Psoas muscle (tissue), 8 donors: ENCODE results near the gene TMTC2. TPM values are rescaled to one million over a fixed set of nuclear protein-coding genes. Genes with fewer than 3 reads are reported as not detected.

Experiments
- ATAC-seq, 4 donors: fragments of 200-7000 bp; cut with Tn5 transposase; one replicate each; pipeline ENCODE4 v1.9.1; 2020; ENCODE audit warnings: moderate library complexity in 3 of 4, mild to moderate bottlenecking in 2 of 4
- DNase-seq, 2 donors: peaks; one replicate each; pipeline ENCODE4 v3.0.0-alpha.2; 2020
- H3K27ac ChIP-seq: fragments of 200-600 bp; one replicate; pipeline ENCODE4 v1.8.0; 2022
- H3K27me3 ChIP-seq, 3 donors: fragments of 200-600 bp in 1 of 3; one replicate each; pipeline versions ENCODE4 v1.6.1 to v1.8.0; 2013 to 2022; ENCODE audit warnings: low read length in 2 of 3, mild to moderate bottlenecking in 2 of 3, moderate library complexity in 1 of 3; ENCODE audit not compliant: insufficient read depth in 3 of 3
- H3K36me3 ChIP-seq, 2 donors: fragments of 200-600 bp in 1 of 2; one replicate each; pipeline versions ENCODE4 v1.6.1 to v1.8.0; 2013 to 2022; ENCODE audit warnings: low read depth in 1 of 2, mild to moderate bottlenecking in 1 of 2, moderate library complexity in 1 of 2; ENCODE audit not compliant: insufficient read depth in 1 of 2
- H3K4me1 ChIP-seq: fragments of 200-600 bp; one replicate; pipeline ENCODE4 v1.8.0; 2022
- H3K4me3 ChIP-seq: fragments of 200-600 bp; one replicate; pipeline ENCODE4 v1.8.0; 2022; ENCODE audit warnings: mild to moderate bottlenecking
- H3K9me3 ChIP-seq: fragments of 200-600 bp; one replicate; pipeline ENCODE4 v1.8.0; 2022
- CTCF ChIP-seq: fragments of 200-600 bp; IDR thresholded peaks from one replicate; pipeline ENCODE4 v1.8.0; 2022; ENCODE audit warnings: antibody characterized with exemption
- WGBS, 3 donors: extraction: QIAGEN DNeasy Blood & Tissue Kit; methylation state at CpG; one replicate each; pipeline versions ENCODE4 v1.1.6 to v1.1.7; 2013; 5-methylcytosine and 5-hydroxymethylcytosine counted together
- intact Hi-C, 2 donors: fragments of 100-400 bp; cut with DNase I; formaldehyde crosslinking; loops; one replicate each; pipeline versions ENCODE4 v1.11.0 to v1.14.2; 2022
- polyA plus RNA-seq, 3 donors: library from polyadenylated mRNA; stranded (reverse); fragments of 200-250 nt; gene quantifications; one replicate each; pipeline ENCODE4 v1.2.3, GENCODE V29; 2013
- total RNA-seq, 4 donors: library from RNA; stranded (reverse); fragmentation: NEBNext Ultra II Directional in 2 of 4; extraction: Animal tissue kit (Norgen Biotek cat#: 25700) in 2 of 4; gene quantifications; one replicate each; pipeline versions ENCODE4 v1.2.1 to v1.2.4, GENCODE V29; 2021 to 2023
- donor health status: healthy with polysubstance abuse.
- donor health status: DM: no; HTN: no; CAD: no; lungs with moderate emphysema.
- donor health status: Bipolar disorder and iron deficiency.
- donor health status: healthy.
- donor health status: DM: yes; HTN: yes; CAD: no.
- donor health status: DM: no; HTN: no; CAD: no.
- donor health status: DM: no; HTN: no; CAD: no.
- donor health status: DM: yes; HTN: yes; CAD: no.

TMTC2 gene
- total and polyA plus RNA-seq, 7 donors = 0.85 to 2.7 (median 1.8) TPM

DNA sequence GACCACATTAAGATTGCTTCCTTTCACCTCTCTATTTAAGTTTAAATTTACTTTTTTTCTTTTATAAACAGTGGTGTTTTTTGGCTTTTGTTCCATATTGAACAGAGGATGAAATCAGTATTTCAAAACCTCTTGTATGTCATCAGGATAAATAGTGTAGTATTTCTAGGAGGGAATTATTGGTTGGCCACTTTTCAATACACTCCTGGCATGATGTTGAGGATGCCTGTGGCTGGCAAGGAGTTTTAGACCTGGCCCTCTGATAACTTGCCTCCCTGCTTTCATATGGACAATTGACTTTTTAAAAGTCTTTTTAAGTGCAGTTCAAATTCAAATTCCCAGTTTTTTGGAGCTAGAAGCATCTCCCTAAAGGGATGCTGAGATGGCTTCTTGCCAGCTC, 9.8 kb downstream of the TMTC2 start:
- Histone ChIP-seq H3K36me3 (no peaks in the 10 kb centered on the region), H3K27me3 (no peaks in the 10 kb centered on the region), H3K27ac (no peak overlapping the region), H3K9me3 (no peaks in the 10 kb centered on the region), H3K4me1 (no peaks in the 10 kb centered on the region), H3K4me3 (no peak overlapping the region)
- no peak for TF ChIP-seq CTCF
- intact Hi-C loops = no loop called here
- ATAC-seq (no peak), DNase-seq (no peak)

- H3K27ac ChIP-seq = no peak overlapping the region
- 92 to 95% (median 93%) methylated on average over 12 of the region's 12 CpGs for WGBS, 3 donors
- ATAC-seq = no peak
- H3K9me3 ChIP-seq = no peaks in the 10 kb centered on the region
- intact Hi-C loops = no loop called here
- H3K4me3 ChIP-seq = no peak overlapping the region
- no peak for TF ChIP-seq CTCF
- H3K27me3 ChIP-seq = no peaks in the 10 kb centered on the region
- DNase-seq = no peak
- H3K36me3 ChIP-seq = no peaks in the 10 kb centered on the region
- H3K4me1 ChIP-seq = no peaks in the 10 kb centered on the region
These were observed 12.2 kb downstream of the TMTC2 start for GRCh38 chr12:82698708-82699564.

DNA sequence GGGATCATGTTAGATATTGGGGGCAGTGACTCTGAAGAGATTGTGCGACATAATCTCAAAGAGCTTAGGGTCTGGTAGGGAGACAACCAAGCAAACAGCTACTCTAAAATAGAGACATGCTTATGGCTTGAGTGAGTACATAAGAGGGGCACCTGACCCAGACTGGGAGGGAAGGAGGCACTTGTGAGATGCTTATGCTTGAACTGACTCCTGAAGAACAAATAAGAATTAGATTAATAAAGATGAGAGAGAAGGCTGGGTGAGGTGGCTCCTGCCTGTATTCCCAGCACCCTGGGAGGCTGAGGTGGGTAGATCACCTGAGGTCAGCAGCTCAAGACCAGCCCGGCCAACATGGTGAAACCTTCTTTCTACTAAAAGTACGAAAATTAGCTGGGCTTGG, 19.1 kb downstream of the TMTC2 start:
- 93 to 97% (median 93%) methylated on average over 3 of the region's 3 CpGs for WGBS, 3 donors

GRCh38 chr12:82708061-82708879, 21.6 kb downstream of the TMTC2 start:
- no peaks in the 10 kb centered on the region for H3K27me3 ChIP-seq
- H3K4me3 ChIP-seq = no peak overlapping the region
- no peak for DNase-seq
- 35 to 45% (median 42%) methylated on average over 10 of the region's 10 CpGs for WGBS, 3 donors
- no peaks in the 10 kb centered on the region for H3K36me3 ChIP-seq
- ATAC-seq = no peak
- H3K27ac ChIP-seq = no peak overlapping the region
- TF ChIP-seq CTCF = no peak
- intact Hi-C loops = no loop called here
- H3K4me1 ChIP-seq = no peaks in the 10 kb centered on the region
- H3K9me3 ChIP-seq = no peaks in the 10 kb centered on the region

More for the DNA sequence above, 19.1 kb downstream of the TMTC2 start:
- Histone ChIP-seq H3K4me1 (no peaks in the 10 kb centered on the region), H3K9me3 (no peaks in the 10 kb centered on the region), H3K4me3 (no peak overlapping the region), H3K36me3 (no peaks in the 10 kb centered on the region), H3K27ac (no peak overlapping the region), H3K27me3 (no peaks in the 10 kb centered on the region)
- no peak for ATAC-seq
- no peak for DNase-seq
- TF ChIP-seq CTCF = no peak
- intact Hi-C loops = no loop called here
